HG03565 (cell line): Measurements from ENCODE around the gene CACNA1G.

ENCODE experiments used
- ATAC-seq: cut with Tn5 transposase; IDR thresholded peaks from one replicate; pipeline ENCODE4 v1.9.1; 2021; ENCODE audit warnings: mild to moderate bottlenecking, moderate library complexity; ENCODE audit not compliant: unreplicated experiment

CACNA1G gene

GRCh38 chr17:50547035-50547735 lies 13.3 kb upstream of the CACNA1G start, which contains the start of gene SPATA20:
Gene SPATA20 (plus strand): TSS chr17:50547174. CDS start chr17:50547209, 35 bp downstream.
- ATAC-seq = peak; percentile 56

GRCh38 chr17:50547736-50548083 lies 12.8 kb upstream of the CACNA1G start:
- ATAC-seq = no peak

- no peak for ATAC-seq
These were observed 11.7 kb upstream of the CACNA1G start for GRCh38 chr17:50548831-50549230.

GRCh38 chr17:50549256-50549941 lies 11.1 kb upstream of the CACNA1G start:
- ATAC-seq = no peak

GRCh38 chr17:50549969-50550368 lies 10.5 kb upstream of the CACNA1G start:
- ATAC-seq = no peak

GRCh38 chr17:50550661-50551432 lies 9.7 kb upstream of the CACNA1G start:
- no peak for ATAC-seq

GRCh38 chr17:50551433-50551815 lies 9.1 kb upstream of the CACNA1G start:
- no peak for ATAC-seq

GRCh38 chr17:50551884-50552283 lies 8.6 kb upstream of the CACNA1G start:
- ATAC-seq = no peak

- ATAC-seq = no peak
These were observed 6.3 kb upstream of the CACNA1G start for GRCh38 chr17:50554201-50554600.

GRCh38 chr17:50556803-50557202 lies 3.7 kb upstream of the CACNA1G start:
- no peak for ATAC-seq

- no peak for ATAC-seq
These were observed 2.9 kb upstream of the CACNA1G start for GRCh38 chr17:50557630-50558029.

GRCh38 chr17:50558091-50558490 lies 2.4 kb upstream of the CACNA1G start:
- no peak for ATAC-seq

- no peak for ATAC-seq
These were observed 2.0 kb upstream of the CACNA1G start for GRCh38 chr17:50558581-50558940.

GRCh38 chr17:50558941-50559614 lies 1.4 kb upstream of the CACNA1G start:
- no peak for ATAC-seq

- no peak for ATAC-seq
These were observed 786 bp upstream of the CACNA1G start for GRCh38 chr17:50559674-50560184.

GRCh38 chr17:50560931-50561745 lies 623 bp downstream of the CACNA1G start:
- no peak for ATAC-seq

GRCh38 chr17:50561746-50562141 lies 1.2 kb downstream of the CACNA1G start:
- no peak for ATAC-seq

GRCh38 chr17:50562242-50563091 lies 2.0 kb downstream of the CACNA1G start:
- no peak for ATAC-seq

- no peak for ATAC-seq
These were observed 2.6 kb downstream of the CACNA1G start for GRCh38 chr17:50563092-50563511.
